ENCODE data around the gene ERCC6.

GRCh38 chr10:49577182-49577925 is 38.4 kb upstream of the ERCC6 start:
- TF ChIP-seq CTCF (IDR thresholded peaks at IDR 0.05; ENCODE audit: low read depth, low read length, poor library complexity, severe bottlenecking) = no peak
- no peak for TF ChIP-seq EZH2phosphoT487 (IDR thresholded peaks at IDR 0.05; ENCODE audit: borderline replicate concordance, low read length)
